HG03108 (cell line): ENCODE results near the gene KRTAP10-4.

Source experiments
- ATAC-seq: cut with Tn5 transposase; IDR thresholded peaks from one replicate; pipeline ENCODE4 v1.9.1; 2021; ENCODE audit warnings: moderate library complexity; ENCODE audit not compliant: unreplicated experiment

KRTAP10-4 gene

GRCh38 chr21:44614961-44615391 lies 41.4 kb downstream of the KRTAP10-4 start:
- ATAC-seq = no peak

- ATAC-seq = no peak
Measured at GRCh38 chr21:44615466-44615865, 41.9 kb downstream of the KRTAP10-4 start.

- ATAC-seq = no peak
Measured at GRCh38 chr21:44615911-44616590, 42.5 kb downstream of the KRTAP10-4 start.

GRCh38 chr21:44616591-44616926 lies 43.0 kb downstream of the KRTAP10-4 start:
- no peak for ATAC-seq

GRCh38 chr21:44617071-44617501 lies 43.6 kb downstream of the KRTAP10-4 start:
- no peak for ATAC-seq

GRCh38 chr21:44618504-44618903 lies 45.0 kb downstream of the KRTAP10-4 start:
- ATAC-seq = no peak

- no peak for ATAC-seq
Measured at GRCh38 chr21:44618909-44619308, 45.4 kb downstream of the KRTAP10-4 start.

GRCh38 chr21:44619886-44620285 lies 46.4 kb downstream of the KRTAP10-4 start:
- no peak for ATAC-seq

GRCh38 chr21:44623575-44623974 lies 50.0 kb downstream of the KRTAP10-4 start:
- ATAC-seq = no peak
